KOPT-K1 (cell line): ENCODE results near the gene DLG5.

ENCODE experiments used
- H3K27ac ChIP-seq: fragments of 200-600 bp; sonication (generic); 2 replicates; pipeline ENCODE4 v1.5.1; 2016; ENCODE audit warnings: antibody characterized with exemption, mild to moderate bottlenecking, low read depth, low read length; ENCODE audit not compliant: poor library complexity, severe bottlenecking
- H3K36me3 ChIP-seq: fragments of 200-600 bp; sonication (generic); 2 replicates; pipeline ENCODE4 v1.5.1; 2017; ENCODE audit warnings: antibody characterized with exemption, mild to moderate bottlenecking, low read length, moderate library complexity; ENCODE audit not compliant: insufficient read depth
- H3K9me3 ChIP-seq: fragments of 200-600 bp; sonication (generic); 2 replicates; pipeline ENCODE4 v1.5.1; 2017; ENCODE audit warnings: antibody characterized with exemption, low read length, mild to moderate bottlenecking; ENCODE audit not compliant: insufficient read depth, poor library complexity, severe bottlenecking

DLG5 gene

GRCh38 chr10:77894058-77894457 lies 32.5 kb downstream of the DLG5 start:
- H3K27ac ChIP-seq = no peak overlapping the region
- no peaks in the 10 kb centered on the region for H3K36me3 ChIP-seq
- no peaks in the 10 kb centered on the region for H3K9me3 ChIP-seq

GRCh38 chr10:77893386-77893785 lies 33.2 kb downstream of the DLG5 start:
- Histone ChIP-seq H3K36me3 (no peaks in the 10 kb centered on the region), H3K27ac (no peak overlapping the region), H3K9me3 (no peaks in the 10 kb centered on the region)

GRCh38 chr10:77892761-77893160 lies 33.8 kb downstream of the DLG5 start:
- Histone ChIP-seq H3K9me3 (no peaks in the 10 kb centered on the region), H3K36me3 (no peaks in the 10 kb centered on the region), H3K27ac (no peak overlapping the region)

- Histone ChIP-seq H3K9me3 (no peaks in the 10 kb centered on the region), H3K36me3 (no peaks in the 10 kb centered on the region), H3K27ac (no peak overlapping the region)
Measured at GRCh38 chr10:77892021-77892739, 34.4 kb downstream of the DLG5 start.

GRCh38 chr10:77890097-77890496 lies 36.5 kb downstream of the DLG5 start:
- Histone ChIP-seq H3K27ac (no peak overlapping the region), H3K9me3 (no peaks in the 10 kb centered on the region), H3K36me3 (no peaks in the 10 kb centered on the region)

- Histone ChIP-seq H3K36me3 (no peaks in the 10 kb centered on the region), H3K9me3 (no peaks in the 10 kb centered on the region), H3K27ac (no peak overlapping the region)
Measured at GRCh38 chr10:77889277-77889903, 37.2 kb downstream of the DLG5 start.

GRCh38 chr10:77888356-77888703 lies 38.2 kb downstream of the DLG5 start:
- Histone ChIP-seq H3K27ac (no peak overlapping the region), H3K9me3 (no peaks in the 10 kb centered on the region), H3K36me3 (no peaks in the 10 kb centered on the region)

- Histone ChIP-seq H3K9me3 (no peaks in the 10 kb centered on the region), H3K27ac (no peak overlapping the region), H3K36me3 (no peaks in the 10 kb centered on the region)
Measured at GRCh38 chr10:77887631-77888355, 38.8 kb downstream of the DLG5 start.

- Histone ChIP-seq H3K9me3 (no peaks in the 10 kb centered on the region), H3K36me3 (no peaks in the 10 kb centered on the region), H3K27ac (no peak overlapping the region)
Measured at GRCh38 chr10:77886795-77887355, 39.7 kb downstream of the DLG5 start.

GRCh38 chr10:77884181-77884580 lies 42.4 kb downstream of the DLG5 start:
- Histone ChIP-seq H3K36me3 (no peaks in the 10 kb centered on the region), H3K27ac (no peak overlapping the region), H3K9me3 (no peaks in the 10 kb centered on the region)

- Histone ChIP-seq H3K27ac (no peak overlapping the region), H3K36me3 (no peaks in the 10 kb centered on the region), H3K9me3 (no peaks in the 10 kb centered on the region)
Measured at GRCh38 chr10:77881636-77882035, 44.9 kb downstream of the DLG5 start.

- no peak overlapping the region for H3K27ac ChIP-seq
- no peaks in the 10 kb centered on the region for H3K9me3 ChIP-seq
- no peaks in the 10 kb centered on the region for H3K36me3 ChIP-seq
Measured at GRCh38 chr10:77881222-77881621, 45.3 kb downstream of the DLG5 start.

- H3K9me3 ChIP-seq = no peaks in the 10 kb centered on the region
- H3K36me3 ChIP-seq = no peaks in the 10 kb centered on the region
- no peak overlapping the region for H3K27ac ChIP-seq
Measured at GRCh38 chr10:77879710-77880109, 46.8 kb downstream of the DLG5 start.

GRCh38 chr10:77879065-77879464 lies 47.5 kb downstream of the DLG5 start:
- H3K27ac ChIP-seq = no peak overlapping the region
- no peaks in the 10 kb centered on the region for H3K9me3 ChIP-seq

More at GRCh38 chr10:77879065-77879464, 47.5 kb downstream of the DLG5 start:
- H3K36me3 ChIP-seq = no peaks in the 10 kb centered on the region
